Adrenal gland (tissue), 5 donors: ENCODE measurements around the gene ITGB6.

ENCODE experiments used
- CTCF ChIP-seq, 6 experiments: fragments of 450-650 bp in 4 of 6; fragments of 200-600 bp in 2 of 6; sonication (generic) in 1 of 6; IDR thresholded peaks; 1 replicate in 5 of 6; 2 replicates in 1 of 6; pipeline versions ENCODE4 v1.5.1 to v1.8.0; 2016 to 2021; ENCODE audit warnings: antibody characterized with exemption in 6 of 6, mild to moderate bottlenecking in 2 of 6, moderate library complexity in 1 of 6
- POLR2A ChIP-seq, 2 donors: fragments of 450-650 bp; IDR thresholded peaks; one replicate each; pipeline ENCODE4 v1.6.1; 2017; ENCODE audit warnings: antibody characterized with exemption in 2 of 2, mild to moderate bottlenecking in 2 of 2, moderate library complexity in 1 of 2
- donor health status: DM: no; HTN: no; CAD: no.

DNA sequence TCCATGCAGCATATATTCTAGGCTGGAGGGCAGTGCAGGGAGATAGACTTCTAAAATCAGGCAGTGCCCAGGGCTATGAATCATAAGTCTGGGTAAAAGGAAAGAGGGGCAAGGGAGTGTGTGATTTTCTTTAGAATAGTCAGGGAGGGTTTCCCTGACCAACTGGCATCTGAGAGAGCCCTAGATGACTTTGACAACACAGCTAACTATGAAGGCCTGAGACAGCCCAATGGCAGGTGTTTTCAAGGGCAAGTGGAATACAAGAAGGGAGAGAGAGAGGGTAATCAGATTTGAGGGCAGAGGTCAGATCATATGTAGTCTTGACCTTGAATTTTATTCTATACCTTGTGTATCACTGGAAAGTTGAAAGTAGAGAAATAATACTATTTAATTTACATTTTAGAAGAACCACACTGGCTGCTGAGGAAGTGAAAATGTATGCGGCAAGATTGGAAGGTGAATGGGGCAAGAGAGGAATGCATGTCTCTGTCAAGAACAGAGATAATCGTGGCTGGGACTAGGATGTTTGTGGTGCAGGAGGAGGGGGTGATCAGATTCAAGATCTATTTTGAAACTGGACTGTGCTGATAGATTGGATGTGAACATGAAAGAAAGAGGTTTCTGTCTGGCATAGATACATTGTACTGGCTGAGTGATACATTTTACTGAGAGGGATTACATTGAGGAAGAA is 1.9 kb upstream of the ITGB6 start:
- no peak for TF ChIP-seq POLR2A (IDR thresholded peaks at IDR 0.05)
- no peak for TF ChIP-seq CTCF (IDR thresholded peaks at IDR 0.05)
